PC-3 (cell line): ENCODE data around the gene EIPR1. TPM values are rescaled to one million over a fixed set of nuclear protein-coding genes. Genes with fewer than 3 reads are reported as not detected.

Source experiments
- ATAC-seq: fragments of 200-7000 bp; cut with Tn5 transposase; 2 replicates; pipeline ENCODE4 v1.9.1; 2020; ENCODE audit warnings: mild to moderate bottlenecking, moderate library complexity
- BruUV-seq: library from RNA; stranded (reverse); fragments of 400-500 nt; replicated peaks from 2 replicates; lab custom pipeline; 2021; lab: Mats Ljungman, UMichigan
- CTCF ChIA-PET: fragments of 300-600 bp; sonication (Branson Sonifier 250); formaldehyde crosslinking; loops from one replicate; lab custom pipeline; 2022; ENCODE audit warnings: antibody characterized with exemption; lab: Charles Lee
- POLR2A ChIA-PET: fragments of 300-600 bp; sonication (Branson Sonifier 250); formaldehyde crosslinking; loops from one replicate; lab custom pipeline; 2022; ENCODE audit warnings: antibody characterized with exemption; ENCODE audit not compliant: unreplicated experiment; lab: Charles Lee
- DNase-seq: peaks from one replicate; pipeline ENCODE4 v3.0.0-alpha.2; 2015
- H2AFZ ChIP-seq: fragments of 300-600 bp; sonication (generic); 2 replicates; pipeline ENCODE4 v1.6.0; 2016; ENCODE audit warnings: antibody characterized with exemption, low read length
- H3F3A ChIP-seq: fragments of 300-600 bp; sonication (generic); one replicate; pipeline ENCODE4 v1.6.0; 2017; ENCODE audit warnings: antibody characterized with exemption, low read length, control low read depth, mild to moderate bottlenecking; ENCODE audit not compliant: unreplicated experiment
- H3K27ac ChIP-seq: fragments of 300-600 bp; sonication (generic); 2 replicates; pipeline ENCODE4 v1.5.1; 2016; ENCODE audit warnings: mild to moderate bottlenecking, low read length
- H3K27me3 ChIP-seq: fragments of 300-600 bp; sonication (generic); 2 replicates; pipeline ENCODE4 v1.6.1; 2016; ENCODE audit warnings: low read length, mixed read lengths
- H3K36me3 ChIP-seq: fragments of 300-600 bp; sonication (generic); 2 replicates; pipeline ENCODE4 v1.6.1; 2016; ENCODE audit warnings: low read depth, mixed run types, low read length, mixed read lengths
- H3K4me1 ChIP-seq: fragments of 300-600 bp; sonication (generic); 2 replicates; pipeline ENCODE4 v1.5.1; 2016; ENCODE audit warnings: low read length; ENCODE audit not compliant: insufficient read depth
- H3K4me2 ChIP-seq: fragments of 300-600 bp; sonication (generic); 2 replicates; pipeline ENCODE4 v1.6.0; 2016; ENCODE audit warnings: low read length
- H3K4me3 ChIP-seq: fragments of 300-600 bp; sonication (generic); 2 replicates; pipeline ENCODE4 v1.5.1; 2016; ENCODE audit warnings: mild to moderate bottlenecking, low read length, mixed read lengths
- H3K79me2 ChIP-seq: fragments of 300-600 bp; sonication (generic); 2 replicates; pipeline ENCODE4 v1.6.1; 2017; ENCODE audit warnings: low read length, mixed read lengths
- H3K9ac ChIP-seq: fragments of 300-600 bp; sonication (generic); 2 replicates; pipeline ENCODE4 v1.6.0; 2016; ENCODE audit warnings: mild to moderate bottlenecking, low read length
- H3K9me2 ChIP-seq: fragments of 300-600 bp; sonication (generic); replicated peaks from 2 replicates; pipeline ENCODE4 v1.6.1; 2016; ENCODE audit warnings: mixed run types, low read length, mixed read lengths
- H3K9me3 ChIP-seq: fragments of 300-600 bp; sonication (generic); 2 replicates; pipeline ENCODE4 v1.6.1; 2016; ENCODE audit warnings: low read length, mixed read lengths
- H4K20me1 ChIP-seq: fragments of 300-600 bp; sonication (generic); 2 replicates; pipeline ENCODE4 v1.6.1; 2016; ENCODE audit warnings: low read length, mixed read lengths
- CTCF ChIP-seq: fragments of 300-600 bp; sonication (generic); conservative IDR thresholded peaks from 2 replicates; pipeline ENCODE4 v1.5.1; 2017; ENCODE audit warnings: antibody characterized with exemption, low read depth, mild to moderate bottlenecking, low read length
- EZH2 ChIP-seq: fragments of 300-600 bp; sonication (generic); IDR thresholded peaks from one replicate; pipeline ENCODE4 v1.6.1; 2017; ENCODE audit warnings: antibody characterized with exemption, mild to moderate bottlenecking, low read length; ENCODE audit not compliant: unreplicated experiment
- EZH2phosphoT487 ChIP-seq: fragments of 300-600 bp; sonication (generic); IDR thresholded peaks from 2 replicates; pipeline ENCODE4 v1.6.1; 2018; ENCODE audit warnings: mild to moderate bottlenecking, antibody characterized with exemption, low read length, borderline replicate concordance
- intact Hi-C: fragments of 100-400 bp; cut with micrococcal nuclease; formaldehyde crosslinking; loops from 2 replicates; pipeline ENCODE4 v1.9.0; 2023
- total RNA-seq: library from RNA; depleted of rRNA; stranded (reverse); fragments of >200 nt; gene quantifications from 2 replicates; pipeline ENCODE4 v1.2.3, GENCODE V29; 2014

The EIPR1 gene
- total RNA-seq, 1 experiment from 2014 or later: 90.1 TPM

- no peak overlapping the region for H3K27ac ChIP-seq
- POLR2A ChIA-PET: no interaction called here
- DNase-seq: no peak
Measured at GRCh38 chr2:3202926-3203325, 174.7 kb downstream of the EIPR1 start.

GRCh38 chr2:3201281-3201680 is 176.3 kb downstream of the EIPR1 start:
- H2AFZ ChIP-seq: no peak overlapping the region
- H3K27ac ChIP-seq: no peak overlapping the region
- ChIA-PET POLR2A (no interaction called here), CTCF (no interaction called here)
- 0 out of 2 replicates have a peak, but pooled peaks cover 2% of the 10 kb centered on the region for H3K36me3 ChIP-seq
- no peaks in the 10 kb centered on the region for H3K4me1 ChIP-seq
- H3K9me3 ChIP-seq: no peaks in the 10 kb centered on the region
- DNase-seq (no peak), ATAC-seq (no peak)
- no peaks in the 10 kb centered on the region for H3K79me2 ChIP-seq
- H3K9ac ChIP-seq: no peak overlapping the region
- no TSS peak for BruUV-seq
- no peak overlapping the region for H3K4me3 ChIP-seq
- H3K9me2 ChIP-seq: no peaks in the 10 kb centered on the region
- H3F3A ChIP-seq: no peaks in the 10 kb centered on the region
- no peaks in the 10 kb centered on the region for H3K27me3 ChIP-seq
- no peak overlapping the region for H3K4me2 ChIP-seq
- no peaks in the 10 kb centered on the region for H4K20me1 ChIP-seq
- intact Hi-C loops: no loop called here
- no peak for TF ChIP-seq EZH2
- TF ChIP-seq EZH2phosphoT487: no peak
- TF ChIP-seq CTCF: no peak

More at GRCh38 chr2:3202926-3203325, 174.7 kb downstream of the EIPR1 start:
- H3K79me2 ChIP-seq: no peaks in the 10 kb centered on the region
- intact Hi-C loops: no loop called here
- H4K20me1 ChIP-seq: no peaks in the 10 kb centered on the region
- no peaks in the 10 kb centered on the region for H3K36me3 ChIP-seq
- H2AFZ ChIP-seq: no peak overlapping the region
- no peaks in the 10 kb centered on the region for H3K4me1 ChIP-seq
- TF ChIP-seq EZH2: no peak
- no peak for TF ChIP-seq CTCF
- TF ChIP-seq EZH2phosphoT487: no peak
- no peak overlapping the region for H3K9ac ChIP-seq
- H3K4me3 ChIP-seq: no peak overlapping the region
- no peaks in the 10 kb centered on the region for H3F3A ChIP-seq
- no peak overlapping the region for H3K4me2 ChIP-seq
- H3K27me3 ChIP-seq: no peaks in the 10 kb centered on the region
- no peak for ATAC-seq
- no peaks in the 10 kb centered on the region for H3K9me2 ChIP-seq
- BruUV-seq: no TSS peak
- CTCF ChIA-PET: no interaction called here
- H3K9me3 ChIP-seq: no peaks in the 10 kb centered on the region

- Histone ChIP-seq H3K79me2 (no peaks in the 10 kb centered on the region), H4K20me1 (no peaks in the 10 kb centered on the region), H2AFZ (no peak overlapping the region), H3K9me3 (no peaks in the 10 kb centered on the region), H3K36me3 (0 out of 2 replicates have a peak, but pooled peaks cover 4% of the 10 kb centered on the region), H3K4me2 (no peak overlapping the region), H3F3A (no peaks in the 10 kb centered on the region), H3K4me1 (no peaks in the 10 kb centered on the region), H3K4me3 (no peak overlapping the region), H3K27ac (no peak overlapping the region), H3K9me2 (no peaks in the 10 kb centered on the region), H3K27me3 (no peaks in the 10 kb centered on the region), H3K9ac (no peak overlapping the region)
- intact Hi-C loops: no loop called here
- ATAC-seq (no peak), DNase-seq (no peak)
- CTCF ChIA-PET: no interaction called here
- BruUV-seq: no TSS peak
- POLR2A ChIA-PET: no interaction called here
- TF ChIP-seq EZH2phosphoT487 (no peak), EZH2 (no peak), CTCF (no peak)
Measured at GRCh38 chr2:3200420-3200939, 177.1 kb downstream of the EIPR1 start.
